ENCODE results near the gene LRRC3B. TPM values are rescaled to one million over a fixed set of nuclear protein-coding genes. Genes with fewer than 3 reads are reported as not detected.

LRRC3B gene
- total RNA-seq, 3 donors from 2014 or later: 0.35 to 0.76 TPM; not detected in 1

- no peaks in the 10 kb centered on the region for H3K9me3 ChIP-seq
- no peak overlapping the region for H3K4me3 ChIP-seq
- DNase-seq (no peak), ATAC-seq (no peak)
- H3K4me1 ChIP-seq (ENCODE audit: low read depth): no peaks in the 10 kb centered on the region
- TF ChIP-seq CTCF (IDR thresholded peaks at IDR 0.05): no peak
- intact Hi-C loops (cut with DNase I, micrococcal nuclease): no loop called here
- no peaks in the 10 kb centered on the region for H3K36me3 ChIP-seq (ENCODE audit: low read depth)
Observed at GRCh38 chr3:26668696-26669095, 46.1 kb downstream of the LRRC3B start.

- no peaks in the 10 kb centered on the region for H3K36me3 ChIP-seq (ENCODE audit: low read depth)
- no peak for ATAC-seq
- DNase-seq: no peak
- H3K4me1 ChIP-seq (ENCODE audit: low read depth): no peaks in the 10 kb centered on the region
- H3K9me3 ChIP-seq: peaks cover 3% of the 10 kb centered on the region
- H3K4me3 ChIP-seq: no peak overlapping the region
- TF ChIP-seq CTCF (IDR thresholded peaks at IDR 0.05): no peak
- intact Hi-C loops (cut with DNase I, micrococcal nuclease): no loop called here
Observed at GRCh38 chr3:26675336-26675735, 52.8 kb downstream of the LRRC3B start.

- DNase-seq (no peak), ATAC-seq (no peak)
- Histone ChIP-seq H3K4me3 (no peak overlapping the region), H3K36me3 (ENCODE audit: low read depth) (no peaks in the 10 kb centered on the region), H3K9me3 (peaks cover 6% of the 10 kb centered on the region), H3K4me1 (ENCODE audit: low read depth) (no peaks in the 10 kb centered on the region)
- intact Hi-C loops (cut with DNase I, micrococcal nuclease): no loop called here
- TF ChIP-seq CTCF (IDR thresholded peaks at IDR 0.05): no peak
Observed at GRCh38 chr3:26681632-26682031, 59.1 kb downstream of the LRRC3B start.

- no peak for TF ChIP-seq CTCF (IDR thresholded peaks at IDR 0.05)
- no peak overlapping the region for H3K4me3 ChIP-seq
- no peak for DNase-seq
- intact Hi-C loops (cut with DNase I, micrococcal nuclease): no loop called here
- H3K9me3 ChIP-seq: peaks cover 6% of the 10 kb centered on the region
- H3K36me3 ChIP-seq (ENCODE audit: low read depth): no peaks in the 10 kb centered on the region
- H3K4me1 ChIP-seq (ENCODE audit: low read depth): no peaks in the 10 kb centered on the region
- no peak for ATAC-seq
Observed at GRCh38 chr3:26682406-26682805, 59.8 kb downstream of the LRRC3B start.

GRCh38 chr3:26683902-26684301 is 61.3 kb downstream of the LRRC3B start:
- H3K4me1 ChIP-seq (ENCODE audit: low read depth): no peaks in the 10 kb centered on the region
- intact Hi-C loops (cut with DNase I, micrococcal nuclease): no loop called here
- TF ChIP-seq CTCF (IDR thresholded peaks at IDR 0.05): no peak
- H3K4me3 ChIP-seq: no peak overlapping the region
- no peaks in the 10 kb centered on the region for H3K36me3 ChIP-seq (ENCODE audit: low read depth)
- DNase-seq (no peak), ATAC-seq (no peak)
- peaks cover 8% of the 10 kb centered on the region for H3K9me3 ChIP-seq

- Histone ChIP-seq H3K4me3 (no peak overlapping the region), H3K36me3 (ENCODE audit: low read depth) (no peaks in the 10 kb centered on the region), H3K9me3 (peaks cover 12% of the 10 kb centered on the region), H3K4me1 (ENCODE audit: low read depth) (no peaks in the 10 kb centered on the region)
- intact Hi-C loops (cut with DNase I, micrococcal nuclease): no loop called here
- no peak for DNase-seq
- TF ChIP-seq CTCF (IDR thresholded peaks at IDR 0.05): no peak
- no peak for ATAC-seq
Observed at GRCh38 chr3:26687466-26687865, 64.9 kb downstream of the LRRC3B start.
